Stimulated activated CD4-positive, alpha-beta T cell treated with anti-CD3 and anti-CD28 coated beads, Interleukin-2, amount 100 ng/mL, for 4 hours (primary cell): Measurements from ENCODE around the gene ERC1.
"Not testable (repeated sequence)": the region's sequence is repeated elsewhere in the genome, so short reads cannot be mapped to it uniquely, and the experiment has no call there.

Experiments
- DNase-seq: peaks from one replicate; pipeline ENCODE4 v3.0.0-alpha.2; 2020; ENCODE audit warnings: low read depth

Gene ERC1

DNA sequence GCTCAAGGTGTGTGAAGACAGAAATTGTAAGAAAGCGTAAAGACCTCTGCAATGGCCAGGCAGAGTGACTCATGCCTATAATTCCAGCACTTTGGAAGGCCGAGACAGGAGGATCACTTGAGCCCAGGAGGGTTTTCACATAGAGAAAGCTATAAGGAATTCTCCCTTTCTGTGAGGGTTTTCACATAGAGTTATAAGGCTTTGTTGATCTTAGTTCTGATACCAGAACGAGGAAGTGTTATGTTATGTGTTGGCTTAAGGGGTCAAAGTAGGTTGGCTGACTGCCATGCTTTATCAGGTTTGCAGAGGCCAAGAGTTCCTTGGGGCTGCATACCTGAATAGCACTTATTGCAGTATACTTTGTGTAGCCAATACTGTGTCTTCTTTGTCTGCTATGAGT lies 139.1 kb downstream of the ERC1 start:
- DNase-seq = no peak

GRCh38 chr12:1130571-1130970 lies 139.5 kb downstream of the ERC1 start:
- no peak for DNase-seq

- DNase-seq = no peak
These were observed 140.8 kb downstream of the ERC1 start for GRCh38 chr12:1131811-1132224.

DNA sequence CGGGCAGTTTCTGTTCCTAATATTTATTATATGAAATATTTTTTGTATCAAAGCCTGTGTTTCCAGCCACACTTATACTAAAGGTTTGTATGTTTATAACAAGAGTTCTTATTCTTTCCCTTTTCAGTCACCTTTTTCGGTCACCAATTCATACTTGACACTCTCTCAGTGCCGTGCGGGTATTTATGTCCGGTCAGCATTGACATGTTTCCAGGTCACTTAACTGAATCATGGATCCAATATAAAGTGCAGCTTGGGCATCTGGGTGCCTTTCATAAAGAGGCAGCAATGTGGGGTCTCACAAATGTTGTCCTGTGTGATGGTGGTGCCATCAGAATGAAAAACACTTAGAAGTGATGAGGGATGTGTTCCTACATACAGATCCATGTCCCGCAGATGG lies 141.3 kb downstream of the ERC1 start:
- DNase-seq = no peak

DNA sequence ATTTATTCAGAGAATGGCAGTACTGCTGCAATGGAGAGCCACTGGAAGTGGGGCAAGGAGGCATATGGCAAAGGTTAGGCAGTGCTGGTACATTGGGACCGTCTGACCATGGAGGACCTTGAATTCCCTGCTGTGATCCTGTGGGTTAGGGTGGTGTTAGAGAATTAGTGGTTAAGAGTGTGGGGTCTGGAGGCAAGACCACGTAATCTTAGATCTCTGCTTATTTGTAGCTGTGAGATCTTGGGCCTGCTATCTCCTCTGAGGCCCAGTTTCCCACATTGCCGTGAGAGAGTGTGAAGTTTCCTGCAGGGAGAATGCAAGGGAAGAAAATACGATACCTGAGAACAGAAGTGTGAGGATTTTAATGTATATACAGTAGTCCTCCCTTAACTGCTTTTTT lies 147.7 kb downstream of the ERC1 start:
- no peak for DNase-seq

DNA sequence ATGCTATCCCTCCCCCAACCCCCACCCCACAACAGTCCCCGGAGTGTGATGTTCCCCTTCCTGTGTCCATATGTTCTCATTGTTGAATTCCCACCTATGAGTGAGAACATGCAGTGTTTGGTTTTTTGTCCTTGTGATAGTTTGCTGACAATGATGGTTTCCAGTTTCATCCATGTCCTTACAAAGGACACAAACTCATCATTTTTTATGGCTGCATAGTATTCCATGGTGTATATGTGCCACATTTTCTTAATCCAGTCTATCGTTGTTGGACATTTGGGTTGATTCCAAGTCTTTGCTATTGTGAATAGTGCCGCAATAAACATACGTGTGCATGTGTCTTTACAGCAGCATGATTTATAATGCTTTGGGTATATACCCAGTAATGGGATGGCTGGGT lies 155.7 kb downstream of the ERC1 start:
- not testable (repeated sequence) for DNase-seq

DNA sequence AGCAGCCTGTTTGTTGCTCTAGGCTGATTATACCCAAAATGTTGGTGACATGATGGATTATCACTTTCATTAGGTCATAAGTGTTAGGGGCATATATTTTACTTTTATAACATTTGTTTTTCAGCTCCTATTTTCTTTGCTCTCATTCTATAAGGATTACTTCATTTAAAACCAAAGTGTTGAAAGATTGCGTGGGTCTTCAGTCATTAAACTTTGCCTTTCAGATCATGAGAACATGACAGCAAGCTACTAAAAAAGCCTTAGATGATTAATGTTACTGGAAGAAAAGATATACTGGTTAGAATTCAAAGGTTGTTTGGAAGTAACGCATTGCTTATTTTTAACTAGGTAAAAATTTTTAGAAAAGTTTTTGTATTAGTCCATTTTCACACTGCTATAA lies 156.8 kb downstream of the ERC1 start:
- no peak for DNase-seq

DNA sequence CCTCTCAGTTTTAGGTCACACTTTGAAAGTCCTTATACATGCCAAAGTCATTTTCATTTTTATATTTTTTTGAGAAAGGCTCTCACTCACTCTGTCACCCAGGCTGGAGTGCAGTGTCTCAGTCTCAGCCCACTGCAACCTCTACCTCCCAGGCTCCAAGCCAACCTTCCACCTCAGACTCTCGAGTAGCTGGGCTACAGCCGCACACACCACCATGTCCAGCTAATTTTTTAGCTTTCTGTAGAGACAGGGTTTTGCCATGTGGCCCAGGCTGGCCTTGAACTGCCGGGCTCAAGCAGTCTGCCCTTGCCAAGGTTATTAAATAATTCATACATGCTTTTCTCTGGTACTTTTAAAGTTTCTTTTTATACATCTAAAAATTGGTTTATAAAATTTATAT lies 166.0 kb downstream of the ERC1 start:
- no peak for DNase-seq

DNA sequence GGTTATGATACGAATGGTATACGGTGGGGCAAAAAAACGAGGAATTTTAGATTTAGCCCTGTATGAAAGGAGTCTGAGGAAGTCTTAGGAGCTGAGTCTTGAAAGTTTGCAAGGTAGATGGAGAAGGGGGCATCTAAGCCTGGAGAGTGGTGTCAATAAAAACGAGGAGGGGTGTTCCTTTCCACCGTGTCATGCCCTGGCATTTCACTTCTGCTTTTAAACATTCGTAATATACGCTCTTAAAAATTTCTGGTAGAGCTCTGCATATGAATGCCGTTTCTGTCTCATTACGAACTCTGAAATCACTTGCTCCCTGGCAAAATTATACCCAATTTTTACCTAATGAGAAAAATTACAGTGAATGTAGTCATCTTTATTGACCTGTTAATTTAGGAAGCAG lies 170.2 kb downstream of the ERC1 start:
- DNase-seq = no peak

DNA sequence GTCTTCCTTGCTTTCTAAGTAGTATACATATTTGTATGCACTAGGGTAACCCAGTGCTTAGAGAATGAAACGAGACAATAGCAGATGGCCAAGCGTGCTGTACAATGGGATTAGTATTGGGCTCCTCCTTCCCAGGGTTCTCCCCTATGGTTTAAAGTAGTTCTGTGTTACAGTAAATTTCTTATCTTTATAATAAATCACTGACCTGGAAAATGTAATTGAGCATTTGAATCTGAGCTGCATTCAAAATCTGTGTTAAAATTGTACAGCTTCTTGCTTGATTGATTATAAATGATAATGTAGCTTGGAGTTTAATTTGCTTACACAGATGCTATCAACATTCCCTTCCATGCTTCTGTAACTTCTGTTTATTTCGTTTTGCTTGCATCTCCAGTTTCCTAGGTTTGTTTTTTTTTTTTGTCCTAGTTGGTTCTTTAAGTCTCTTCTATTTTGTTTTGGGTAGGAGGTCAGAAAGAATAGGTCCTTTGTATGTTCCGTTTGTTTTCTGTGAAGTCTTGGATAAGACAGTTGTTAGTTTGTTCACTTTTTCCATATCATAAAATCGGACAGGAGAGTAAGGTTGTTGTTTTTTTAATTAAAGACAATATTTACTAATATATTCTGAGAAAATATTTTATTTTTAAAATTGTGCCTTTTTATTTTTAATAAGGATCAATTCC lies 171.2 kb downstream of the ERC1 start:
- no peak for DNase-seq

- DNase-seq = no peak
These were observed 176.8 kb downstream of the ERC1 start for GRCh38 chr12:1167784-1168183.

- DNase-seq = no peak
These were observed 179.4 kb downstream of the ERC1 start for GRCh38 chr12:1170411-1170810.

- DNase-seq = no peak
These were observed 180.8 kb downstream of the ERC1 start for GRCh38 chr12:1171657-1172408.

GRCh38 chr12:1173781-1174617 lies 183.0 kb downstream of the ERC1 start:
- no peak for DNase-seq

- no peak for DNase-seq
These were observed 183.6 kb downstream of the ERC1 start for GRCh38 chr12:1174659-1175058.

DNA sequence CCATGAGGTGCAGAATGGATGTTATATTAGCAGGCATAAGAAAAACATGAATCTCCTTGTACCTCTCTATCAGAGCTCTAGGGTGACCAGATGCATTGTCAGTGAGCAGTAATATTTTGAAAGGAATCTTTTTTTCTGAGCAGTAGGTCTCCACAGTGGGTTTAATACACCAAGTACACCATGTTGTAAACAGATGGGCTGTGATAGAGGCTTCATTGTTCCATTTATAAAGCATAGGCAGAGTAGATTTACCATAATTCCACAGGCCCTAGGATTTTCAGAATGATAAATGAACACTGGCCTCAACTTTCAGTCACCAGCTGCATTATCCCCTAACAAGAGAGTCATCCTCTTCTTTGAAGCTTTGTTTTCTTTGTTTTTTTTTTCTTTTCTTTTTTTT lies 185.2 kb downstream of the ERC1 start:
- no peak for DNase-seq

GRCh38 chr12:1179128-1179527 lies 188.1 kb downstream of the ERC1 start:
- DNase-seq = no peak

DNA sequence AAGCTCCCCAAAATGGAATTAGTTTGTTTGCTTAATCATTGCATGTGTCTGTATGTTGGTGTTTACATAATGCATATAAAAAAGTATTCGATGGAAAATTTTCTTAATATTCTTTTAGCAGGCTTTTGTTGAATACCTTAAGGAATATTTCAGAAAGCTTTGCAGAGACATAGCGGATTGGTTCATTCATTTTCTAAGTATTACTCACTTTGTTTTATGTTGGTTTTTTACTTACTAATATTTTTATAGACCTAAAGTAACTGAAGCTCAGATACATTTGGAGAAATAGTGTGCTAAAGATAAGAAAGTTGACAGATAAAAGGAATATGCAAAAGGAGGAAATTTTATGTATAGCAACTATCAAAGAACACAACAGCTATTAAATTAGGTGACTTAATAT lies 191.0 kb downstream of the ERC1 start:
- no peak for DNase-seq

GRCh38 chr12:1184402-1184801 lies 193.4 kb downstream of the ERC1 start:
- no peak for DNase-seq

GRCh38 chr12:1185460-1186182 lies 194.6 kb downstream of the ERC1 start:
- no peak for DNase-seq

- no peak for DNase-seq
These were observed 195.3 kb downstream of the ERC1 start for GRCh38 chr12:1186298-1186697.

GRCh38 chr12:1188016-1188415 lies 197.0 kb downstream of the ERC1 start:
- DNase-seq = no peak
